GM21529 (cell line): Measurements from ENCODE around the gene SEC14L5.

Experiments
- ATAC-seq: cut with Tn5 transposase; IDR thresholded peaks from one replicate; pipeline ENCODE4 v1.9.1; 2021; ENCODE audit not compliant: unreplicated experiment

SEC14L5 gene

DNA sequence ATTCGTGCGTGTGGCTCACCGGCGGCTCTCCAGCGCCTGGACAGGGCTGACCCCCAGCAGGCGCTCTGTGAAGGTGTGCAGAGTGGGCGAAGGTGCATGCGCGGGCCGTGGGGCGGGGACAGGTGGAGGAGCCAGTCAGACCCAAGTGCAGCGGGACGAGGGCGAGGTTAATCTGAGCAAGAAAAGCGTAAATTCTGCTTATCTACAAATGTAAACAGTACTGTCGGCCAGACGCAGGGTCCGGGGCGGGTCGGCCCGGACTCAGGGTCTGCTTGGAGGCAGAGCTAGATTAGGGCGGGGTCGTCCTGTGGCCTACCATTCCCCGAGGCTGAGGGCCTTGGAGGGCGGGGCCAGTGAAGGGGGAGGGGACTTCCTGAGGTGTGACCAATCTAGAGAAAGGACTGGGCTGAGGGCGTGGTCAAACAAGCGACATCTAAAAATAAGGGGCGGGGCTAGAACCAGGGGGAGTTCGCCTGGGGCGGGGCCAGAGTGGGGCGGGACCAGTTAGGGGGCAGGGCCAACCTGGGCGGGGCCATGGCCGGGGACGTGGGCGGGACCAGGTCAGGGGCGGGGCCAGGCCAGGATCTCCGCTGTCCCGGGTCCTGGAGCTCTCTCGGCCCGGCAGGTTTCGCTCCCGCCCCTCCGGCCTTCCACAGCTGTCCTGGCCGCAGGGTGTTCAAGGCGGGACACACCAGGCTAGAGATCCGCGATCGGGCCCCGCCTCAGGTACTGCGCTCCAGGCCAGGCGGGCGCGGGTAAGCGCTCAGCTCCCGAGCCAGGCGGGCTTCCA lies at the start of gene SEC14L5:
TSS of gene SEC14L5 (plus strand) at position 611 of the 790 bp plus-strand sequence. CDS start 994 bp downstream, outside the sequence.
- peak; percentile 72 for ATAC-seq

DNA sequence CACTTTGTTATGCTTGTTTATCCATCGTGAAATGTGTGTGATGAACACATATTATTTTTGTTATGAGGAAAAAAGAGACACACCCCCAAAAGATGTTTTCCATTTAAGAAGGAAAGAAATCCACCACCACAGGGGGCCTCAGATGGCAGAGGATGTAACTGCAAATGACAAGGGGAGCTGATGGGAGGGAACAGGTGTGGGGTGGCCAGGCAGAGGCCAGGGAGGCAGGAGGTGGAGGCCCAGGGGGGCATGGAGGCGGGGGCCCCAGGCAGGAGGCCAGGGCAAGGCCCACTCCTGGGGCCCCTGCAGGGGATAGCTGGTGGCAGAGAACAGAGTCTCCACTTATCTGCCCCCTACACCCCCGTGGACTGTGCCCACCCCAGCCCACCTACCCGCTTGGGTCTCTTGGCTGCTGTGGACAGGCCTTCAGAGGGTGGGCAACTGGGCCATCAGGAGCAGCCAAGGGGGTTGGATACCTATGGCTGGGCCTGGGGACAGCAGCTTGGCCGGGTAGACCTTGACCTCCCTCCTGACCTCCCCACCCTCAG lies 49.2 kb upstream of the SEC14L5 start:
- no peak for ATAC-seq

DNA sequence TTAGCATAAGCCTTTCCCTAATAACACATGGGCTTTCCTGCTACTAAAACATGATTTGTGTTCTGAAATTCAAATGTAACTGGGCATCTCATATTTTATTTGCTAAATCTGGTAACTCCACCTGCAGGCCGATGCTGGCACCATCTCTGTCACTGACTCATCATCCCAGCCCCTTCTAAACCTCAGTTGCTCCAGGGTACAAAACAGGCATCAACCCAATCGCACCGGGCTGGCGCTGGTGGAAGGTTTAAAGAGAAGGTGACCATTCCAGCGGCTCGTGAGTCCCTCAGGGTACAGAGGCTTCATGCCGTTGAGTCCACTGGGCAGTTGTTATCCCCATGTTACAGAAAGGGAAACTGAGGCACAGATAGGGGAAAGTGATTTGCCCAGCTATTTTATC lies 48.3 kb upstream of the SEC14L5 start:
- no peak for ATAC-seq

DNA sequence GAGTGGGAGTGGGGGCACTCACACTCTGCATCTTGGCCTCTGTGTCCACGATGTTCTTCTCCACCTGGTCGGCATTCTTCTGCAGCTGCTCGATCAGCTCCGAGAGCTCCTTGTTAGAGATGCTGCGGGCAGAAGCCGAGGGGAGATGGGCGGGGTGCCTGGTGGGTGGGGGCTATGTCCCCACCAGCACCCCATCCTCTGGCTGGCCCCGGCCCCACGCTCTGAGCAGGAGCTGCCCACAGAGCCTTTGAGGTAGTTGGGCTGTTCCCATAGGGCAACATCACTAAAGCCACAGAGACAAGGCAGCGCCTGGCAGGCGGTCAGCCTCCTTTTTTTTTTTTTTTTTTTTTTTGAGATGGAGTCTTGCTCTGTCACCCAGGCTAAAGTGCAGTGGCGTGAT lies 47.3 kb upstream of the SEC14L5 start:
- ATAC-seq = no peak

DNA sequence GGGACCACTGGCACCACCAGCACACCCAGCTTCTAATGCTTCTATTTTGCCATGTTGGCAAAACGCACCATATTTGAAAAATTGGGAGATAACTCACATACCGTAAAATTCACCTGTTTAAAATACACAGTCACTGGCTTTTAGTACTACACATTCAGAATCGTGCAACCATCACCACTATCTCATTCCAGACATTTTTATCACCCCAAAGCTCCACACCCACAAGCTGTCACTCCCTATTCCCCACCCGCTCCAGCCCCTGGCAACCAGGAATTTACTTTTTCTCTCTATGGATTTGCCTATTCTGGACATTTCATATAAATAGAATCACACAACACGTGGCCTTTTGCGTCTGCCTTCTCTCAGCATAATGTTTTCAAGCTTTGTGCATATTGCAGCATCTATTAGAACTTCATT lies 46.2 kb upstream of the SEC14L5 start:
- ATAC-seq = no peak

DNA sequence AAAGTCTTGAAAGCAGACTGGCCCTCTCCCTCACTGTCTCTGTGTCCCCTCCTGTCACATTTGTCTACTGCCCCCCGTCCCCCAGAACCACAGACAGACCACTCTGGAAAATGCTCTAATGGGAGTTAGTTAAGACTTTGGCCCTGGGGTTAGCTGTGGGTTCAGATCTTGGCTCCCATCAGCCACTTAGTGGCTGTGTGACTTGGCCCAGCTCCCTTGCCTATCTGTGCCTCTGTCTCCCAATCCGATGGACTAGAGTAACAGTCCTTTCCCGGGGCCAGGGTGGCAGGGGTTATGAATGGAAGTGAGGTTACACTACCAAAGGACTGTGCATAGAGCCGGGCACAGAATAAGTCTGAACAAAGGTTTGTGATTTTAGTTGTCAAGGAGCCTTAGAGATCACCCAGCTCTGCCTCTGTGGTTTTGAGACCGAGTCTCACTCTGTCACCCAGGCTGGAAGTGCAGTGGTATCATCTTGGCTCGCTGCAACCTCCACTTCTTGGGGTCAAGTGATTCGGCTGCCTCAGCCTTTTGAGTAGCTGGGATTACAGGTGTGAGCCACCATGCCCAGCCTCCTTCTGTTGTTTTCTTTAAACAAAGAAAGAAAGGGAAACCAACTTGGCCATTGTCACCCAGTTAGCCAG lies 44.9 kb upstream of the SEC14L5 start:
- ATAC-seq = no peak

DNA sequence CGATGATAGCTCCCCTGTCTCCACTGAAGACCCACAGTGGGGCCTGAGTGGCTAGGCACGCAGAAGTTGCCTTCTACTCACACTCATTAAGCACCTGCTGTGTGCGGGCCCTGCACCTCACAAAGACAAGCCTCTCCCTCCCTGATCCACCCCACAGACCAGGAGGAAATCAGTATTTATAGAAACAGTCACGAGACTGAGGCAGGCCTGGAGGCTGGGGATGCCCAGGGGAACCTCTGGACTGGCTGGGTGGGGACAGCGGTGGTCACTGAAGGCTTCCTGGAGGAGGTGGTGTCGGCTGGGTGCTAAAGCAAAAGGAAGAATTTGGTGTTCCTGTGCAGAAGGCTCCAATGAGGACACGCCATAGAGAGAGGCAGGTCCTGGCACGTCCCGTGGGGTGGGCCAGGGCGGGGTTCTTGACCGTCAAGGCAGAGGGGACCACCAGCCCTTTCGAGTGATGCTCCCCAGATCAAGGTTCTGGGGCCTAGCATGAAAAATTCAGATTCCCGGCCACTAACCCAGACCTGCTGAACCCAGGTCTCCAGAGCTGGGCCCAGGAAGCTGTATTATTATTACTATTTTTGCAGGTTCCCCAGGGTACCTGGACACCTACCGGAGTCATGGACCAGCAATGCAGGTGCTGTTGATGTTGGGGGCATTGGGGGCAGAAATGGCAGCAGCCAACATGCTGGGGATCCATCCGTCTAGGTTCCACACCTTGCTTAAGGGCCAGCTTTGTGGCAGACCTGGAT lies 44.2 kb upstream of the SEC14L5 start:
- no peak for ATAC-seq

DNA sequence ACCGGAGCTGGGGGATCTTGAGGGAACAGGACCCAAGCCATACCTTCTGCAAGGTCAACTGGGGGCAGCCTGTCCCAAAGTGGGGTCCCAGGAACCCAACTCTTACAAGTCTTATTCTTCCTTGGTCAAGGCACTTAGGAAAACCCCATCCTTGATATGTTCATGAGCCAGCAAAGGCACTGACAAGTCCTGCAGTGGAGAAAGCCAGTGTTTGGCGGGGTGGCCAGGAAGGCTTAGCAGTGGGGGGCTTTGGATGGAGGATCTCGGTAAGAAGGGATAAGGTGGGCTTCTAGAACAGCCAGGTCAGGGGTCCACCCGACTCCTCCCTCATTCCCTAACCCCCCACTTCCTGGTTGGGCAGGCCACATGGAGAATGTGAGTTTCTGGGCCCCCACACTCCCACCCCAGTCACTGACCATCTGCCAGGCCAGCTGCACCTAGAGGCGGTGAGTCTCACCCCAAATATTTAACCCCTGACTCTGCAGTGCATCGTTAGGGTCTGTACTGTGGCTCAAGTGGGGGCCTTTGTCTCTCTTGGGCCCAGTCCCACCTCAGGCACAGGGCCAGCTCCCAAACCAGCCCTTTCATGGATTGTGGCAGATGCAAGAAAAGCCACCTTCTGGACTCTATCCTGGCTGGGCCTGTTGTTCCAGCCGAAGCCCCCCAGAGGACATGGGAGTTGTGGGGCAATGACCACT lies 43.5 kb upstream of the SEC14L5 start:
- ATAC-seq = no peak

DNA sequence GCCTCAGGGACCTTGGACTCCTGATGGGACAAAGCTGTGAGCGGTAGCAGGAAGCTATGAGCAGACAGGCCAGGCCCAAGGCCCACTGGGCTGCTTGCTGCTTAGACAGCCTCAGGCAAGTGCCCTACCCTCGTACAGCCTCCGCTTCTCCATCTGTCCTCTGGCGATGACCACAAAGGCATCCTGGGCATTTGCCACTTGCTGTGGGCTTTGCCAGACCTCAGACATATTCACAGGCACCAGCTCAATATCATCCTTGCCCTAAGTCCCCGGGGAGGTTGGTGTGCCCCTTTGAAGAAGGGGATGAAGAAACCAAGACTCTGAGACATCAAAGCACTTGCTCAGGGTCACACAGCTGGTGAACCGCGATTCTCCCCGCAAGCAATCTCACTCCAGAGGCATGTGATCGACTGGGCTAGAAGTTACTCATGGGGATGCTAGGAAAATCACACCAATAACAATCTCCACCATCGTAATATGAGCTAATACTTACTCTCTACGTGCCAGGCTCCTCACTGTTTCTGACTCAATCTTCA lies 42.8 kb upstream of the SEC14L5 start:
- ATAC-seq = no peak

DNA sequence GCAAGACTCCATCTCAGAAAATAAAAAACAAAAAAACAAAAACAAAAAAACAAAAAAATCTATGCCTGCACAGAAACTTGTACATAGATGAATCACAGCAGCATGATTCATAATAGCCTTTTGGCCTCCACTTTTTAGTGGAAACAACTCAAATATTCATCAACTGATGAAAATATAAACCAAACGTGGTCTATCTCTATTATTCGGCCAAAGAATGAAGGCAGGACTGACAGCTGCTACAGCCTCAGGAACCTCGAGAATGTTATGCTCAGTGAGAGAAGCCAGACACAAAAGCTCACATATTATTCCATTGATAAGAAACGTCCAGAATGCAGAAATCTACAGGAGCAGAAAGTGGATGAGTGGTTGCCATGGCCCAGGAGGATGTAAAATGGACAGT lies 41.0 kb upstream of the SEC14L5 start:
- no peak for ATAC-seq

DNA sequence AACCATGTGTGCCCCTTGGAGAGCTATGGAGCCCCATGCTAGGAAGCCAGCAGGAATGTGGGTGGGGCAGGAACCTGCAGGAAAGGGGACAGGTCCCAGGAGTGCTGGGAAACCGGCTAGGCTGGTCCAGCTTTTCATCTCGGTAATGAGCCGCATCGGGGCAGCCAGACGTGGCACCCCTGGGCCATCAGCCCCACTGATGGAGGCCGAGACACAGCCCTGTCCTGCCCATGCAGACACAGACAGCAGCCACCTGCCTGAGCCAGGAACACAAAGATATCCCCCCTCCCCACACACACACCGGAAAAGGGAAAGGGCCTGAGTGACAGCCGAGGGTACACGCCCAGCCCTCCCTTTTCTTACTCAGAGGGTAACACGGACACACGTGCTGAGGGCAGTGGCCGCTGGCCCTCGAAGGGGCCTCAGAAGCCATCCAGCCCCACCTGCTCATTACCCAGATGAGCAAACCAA lies 39.3 kb upstream of the SEC14L5 start:
- ATAC-seq = no peak

DNA sequence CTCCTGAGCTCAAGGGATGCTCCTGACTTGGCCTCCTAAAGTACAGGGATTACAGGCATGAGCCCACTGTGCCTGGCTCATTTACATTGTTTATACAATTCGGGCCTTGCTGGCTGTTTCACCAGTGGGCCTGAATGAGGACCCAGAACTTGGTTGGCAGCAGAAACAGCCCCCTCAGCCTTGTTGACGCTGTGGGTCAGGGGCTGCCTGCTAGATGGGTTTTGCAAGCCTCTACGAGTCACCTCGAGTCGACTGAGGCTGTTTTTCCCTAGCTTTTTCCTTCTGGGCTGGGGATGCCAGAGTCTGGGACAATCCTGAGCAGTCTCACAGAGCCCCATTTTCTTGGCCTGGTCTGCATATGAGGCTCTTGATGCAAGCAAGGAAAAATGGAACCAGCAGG lies 37.3 kb upstream of the SEC14L5 start:
- no peak for ATAC-seq

DNA sequence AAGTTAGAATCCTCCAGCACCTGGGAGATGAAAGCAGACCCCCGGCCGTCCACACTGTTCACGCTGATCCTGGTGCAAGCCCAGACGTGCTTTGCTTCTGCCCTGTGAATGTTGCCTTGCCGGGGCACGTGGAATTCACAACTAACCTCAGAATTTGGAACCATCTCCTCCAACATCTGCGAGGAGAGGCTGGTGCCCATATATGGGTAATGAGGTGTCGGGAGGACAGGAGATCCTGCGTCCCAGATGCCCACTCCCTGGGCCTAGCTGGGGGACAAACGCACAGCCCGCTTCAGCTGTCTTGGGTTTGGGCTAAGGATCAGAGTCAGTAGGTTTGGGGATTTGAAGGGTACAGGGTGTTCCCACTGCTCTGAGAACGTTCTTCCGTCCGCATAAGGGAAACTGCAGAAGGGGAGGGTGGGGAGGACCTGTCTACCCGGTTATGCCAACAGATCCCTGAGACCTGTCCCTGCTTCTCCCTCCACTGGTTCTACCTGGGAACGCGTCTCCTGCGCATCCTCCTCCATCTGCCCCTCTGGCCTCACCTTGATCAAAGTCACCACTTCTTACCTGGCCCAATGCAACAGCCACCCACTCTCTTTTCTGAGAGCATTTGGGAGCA lies 35.3 kb upstream of the SEC14L5 start:
- ATAC-seq = no peak

DNA sequence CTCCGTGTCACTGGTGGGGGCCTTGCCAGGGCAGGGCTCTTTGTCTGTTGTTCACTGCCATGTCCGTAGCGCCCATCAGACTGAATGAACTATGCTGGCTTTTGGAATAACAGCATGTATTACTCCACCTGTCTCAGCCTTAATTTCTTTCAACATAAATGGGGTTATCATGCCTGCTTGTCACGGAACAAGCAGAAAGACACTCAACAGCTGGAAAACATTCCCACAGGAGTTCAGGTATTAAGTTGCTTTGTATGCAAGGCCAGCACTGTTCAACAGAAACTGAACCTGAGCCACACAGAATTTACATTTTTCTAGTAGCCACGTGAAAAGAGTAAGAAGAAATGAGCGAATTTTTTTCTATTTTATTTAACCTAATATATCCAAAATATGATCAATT lies 34.3 kb upstream of the SEC14L5 start:
- ATAC-seq = no peak

DNA sequence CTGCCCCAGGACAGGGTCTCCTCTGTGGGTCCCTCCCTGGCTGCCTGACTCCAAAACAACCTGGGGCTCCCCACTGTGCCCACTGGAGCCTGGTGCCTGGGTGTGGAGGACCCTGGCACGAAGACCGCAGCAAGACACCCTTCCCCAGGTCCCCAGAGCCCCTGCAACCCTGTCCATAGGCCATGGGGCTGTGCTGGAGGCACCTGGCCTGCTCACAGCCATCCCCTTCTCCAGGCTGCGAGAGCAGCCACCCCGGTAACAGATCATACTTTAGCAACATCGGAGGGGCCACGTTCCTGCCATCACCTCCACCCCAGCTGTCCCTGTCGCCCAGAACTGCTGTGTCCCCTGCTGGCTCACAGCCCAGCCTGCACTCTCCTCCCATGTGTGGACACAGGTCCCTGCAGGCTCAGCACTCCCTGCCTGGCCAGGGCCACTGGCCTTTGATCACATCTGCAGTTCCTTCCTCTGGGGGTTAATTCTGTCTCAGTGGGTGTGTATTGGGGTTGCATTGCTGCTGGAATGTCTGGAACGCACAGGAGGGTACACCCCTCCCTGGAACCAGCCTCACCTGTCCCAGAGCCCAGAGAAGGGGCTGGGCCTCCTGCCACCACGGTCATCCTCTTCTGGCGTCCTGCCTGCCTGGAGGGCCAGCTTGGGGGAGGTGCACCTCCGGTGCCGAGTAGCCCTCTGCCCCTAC lies 33.4 kb upstream of the SEC14L5 start:
- ATAC-seq = no peak

DNA sequence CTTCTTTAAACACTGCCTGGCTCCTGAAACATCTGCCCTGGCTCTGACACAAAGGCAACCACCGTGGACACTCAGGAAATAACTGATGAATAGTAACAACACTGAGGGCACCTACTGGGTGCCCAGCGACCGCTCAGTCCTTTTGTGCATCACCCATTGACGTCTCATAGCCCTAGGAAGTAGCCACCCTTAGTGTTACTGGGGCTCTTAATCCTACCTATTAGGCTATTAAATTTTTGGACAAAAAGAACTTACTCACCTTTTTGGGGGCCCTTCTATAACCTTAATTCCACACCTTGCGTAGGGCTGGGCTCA lies 32.9 kb upstream of the SEC14L5 start:
- no peak for ATAC-seq

DNA sequence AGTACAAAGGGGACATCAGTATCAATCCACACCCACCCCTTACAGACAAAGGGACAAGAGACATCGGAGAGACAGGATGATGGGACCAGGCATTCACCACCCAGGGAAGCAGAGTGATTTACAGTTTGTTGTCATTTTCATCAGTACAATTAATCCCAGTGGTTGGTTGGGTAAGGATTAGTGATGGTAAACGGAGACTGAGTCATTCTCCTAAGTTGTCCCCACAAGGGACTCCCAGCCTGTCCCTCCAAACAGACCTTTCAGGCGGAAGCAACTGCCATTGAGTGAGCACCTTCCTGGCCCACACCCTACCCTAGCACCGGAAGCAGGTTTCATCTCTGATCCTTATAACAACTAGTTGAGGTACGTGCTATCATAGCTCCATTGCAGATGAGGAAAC lies 32.3 kb upstream of the SEC14L5 start:
- ATAC-seq = no peak

DNA sequence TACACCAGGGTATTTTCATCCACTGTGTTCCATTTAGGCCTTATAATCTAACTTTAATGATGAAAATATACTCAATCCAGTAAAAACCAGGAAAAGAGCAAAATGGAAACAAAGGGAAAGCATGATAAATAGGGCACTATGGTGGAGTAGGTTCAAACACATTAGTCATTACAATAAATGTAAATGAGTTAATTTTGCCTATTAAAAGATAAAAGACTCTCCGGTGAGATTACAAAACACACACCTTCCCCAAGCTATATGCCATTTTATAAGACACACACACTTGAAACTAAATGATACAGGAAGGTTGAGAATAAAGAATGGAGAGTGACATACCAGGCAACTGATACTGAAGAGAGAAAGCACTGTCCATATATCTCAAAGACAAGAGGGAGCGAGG lies 31.2 kb upstream of the SEC14L5 start:
- ATAC-seq = no peak

DNA sequence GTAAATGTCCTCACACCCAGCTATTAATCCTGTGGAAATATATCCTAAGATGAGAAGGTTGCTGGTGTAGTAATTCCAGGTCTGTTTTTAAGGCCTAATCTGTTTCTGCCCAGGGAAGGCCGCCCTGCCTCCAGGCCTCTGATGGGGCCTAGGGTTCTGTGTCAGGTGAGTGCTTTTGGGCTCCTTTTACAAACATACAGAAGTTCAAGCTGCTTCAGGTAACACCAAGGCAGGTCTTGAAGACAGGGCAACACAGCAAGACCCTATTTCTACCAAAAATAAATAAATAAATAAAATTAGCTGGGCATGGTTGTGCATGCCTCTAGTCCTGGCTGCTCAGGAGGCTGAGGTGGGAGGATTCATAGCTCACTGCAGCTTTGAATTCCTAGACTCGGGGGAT lies 30.5 kb upstream of the SEC14L5 start:
- no peak for ATAC-seq

DNA sequence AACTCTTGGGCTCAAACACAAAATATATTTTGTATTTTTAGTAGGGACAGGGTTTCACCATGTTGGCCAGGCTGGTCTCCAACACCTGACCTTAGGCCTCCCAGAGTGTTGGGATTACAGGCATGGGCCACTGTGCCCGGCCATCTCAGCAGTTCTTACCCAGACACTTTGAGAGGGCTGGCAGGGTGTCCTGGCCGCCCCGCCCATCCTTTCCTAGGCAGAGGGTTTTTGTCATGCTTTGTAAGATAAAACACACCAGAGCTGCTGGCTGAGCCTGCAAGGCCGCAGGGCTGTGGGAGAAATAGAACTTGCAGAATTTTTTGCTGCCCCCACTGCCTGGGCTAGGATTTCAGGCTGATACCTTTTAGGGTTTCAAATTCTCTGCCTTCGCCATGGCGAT lies 29.9 kb upstream of the SEC14L5 start:
- ATAC-seq = no peak
